Natural killer cell (primary cell): ENCODE results near the gene PRUNE2. TPM values are rescaled to one million over a fixed set of nuclear protein-coding genes. Genes with fewer than 3 reads are reported as not detected.

Source experiments
- ATAC-seq, 3 donors: fragments of 150-1000 bp in 2 of 3; fragments of 200-7000 bp in 1 of 3; cut with Tn5 transposase; 1 replicate in 1 of 3; 2 replicates in 2 of 3; pipeline ENCODE4 v1.10.0; 2021; ENCODE audit warnings: mild to moderate bottlenecking in 2 of 3, moderate library complexity in 2 of 3
- DNase-seq, 2 donors: peaks; one replicate each; pipeline versions ENCODE4 v3.0.0 to v3.0.0-alpha.2; 2013 to 2021; ENCODE audit warnings: mixed read lengths in 1 of 2
- H3K27ac ChIP-seq: one replicate; pipeline ENCODE4 v1.5.1; 2013; ENCODE audit warnings: mild to moderate bottlenecking, low read length
- H3K27me3 ChIP-seq: one replicate; pipeline ENCODE4 v1.6.1; 2013; ENCODE audit warnings: low read length; ENCODE audit not compliant: control insufficient read depth, insufficient read depth
- H3K36me3 ChIP-seq: one replicate; pipeline ENCODE4 v1.6.1; 2013; ENCODE audit warnings: low read length; ENCODE audit not compliant: control insufficient read depth, insufficient read depth
- H3K4me1 ChIP-seq: one replicate; pipeline ENCODE4 v1.6.1; 2013; ENCODE audit warnings: low read length; ENCODE audit not compliant: control insufficient read depth, insufficient read depth
- H3K4me3 ChIP-seq: one replicate; pipeline ENCODE4 v1.5.1; 2013; ENCODE audit warnings: low read length
- H3K9me3 ChIP-seq: one replicate; pipeline ENCODE4 v1.6.1; 2013; ENCODE audit warnings: low read length; ENCODE audit not compliant: control insufficient read depth, insufficient read depth
- H3K27ac Mint-ChIP-seq, 2 donors: one replicate each; pipeline ENCODE4 v1.8.0; 2022; ENCODE audit warnings: mild to moderate bottlenecking in 2 of 2, mixed read lengths in 2 of 2, moderate library complexity in 1 of 2
- H3K27me3 Mint-ChIP-seq, 2 donors: one replicate each; pipeline ENCODE4 v1.8.0; 2022; ENCODE audit warnings: low read depth in 2 of 2, mixed read lengths in 2 of 2
- H3K36me3 Mint-ChIP-seq: one replicate; pipeline ENCODE4 v1.8.0; 2022; ENCODE audit warnings: mixed read lengths
- H3K4me1 Mint-ChIP-seq, 2 donors: one replicate each; pipeline ENCODE4 v1.8.0; 2022; ENCODE audit warnings: mixed read lengths in 2 of 2
- H3K4me3 Mint-ChIP-seq: one replicate; pipeline ENCODE4 v1.8.0; 2022; ENCODE audit warnings: mild to moderate bottlenecking, moderate library complexity, mixed read lengths
- H3K9me3 Mint-ChIP-seq, 2 donors: one replicate each; pipeline ENCODE4 v1.8.0; 2022; ENCODE audit warnings: mixed read lengths in 2 of 2
- WGBS: methylation state at CpG from one replicate; pipeline ENCODE4 v1.1.7; 2013; ENCODE audit warnings: missing lambda C conversion rate; ENCODE audit not compliant: insufficient coverage; 5-methylcytosine and 5-hydroxymethylcytosine counted together
- intact Hi-C: fragments of 100-400 bp; cut with micrococcal nuclease; formaldehyde crosslinking; loops from one replicate; pipeline ENCODE4 v1.14.2; 2022
- total RNA-seq, 4 donors: library from RNA; stranded (reverse); fragments of 120-200 nt in 1 of 4; gene quantifications; one replicate each; pipeline versions ENCODE4 v1.2.3 to v1.2.4, GENCODE V29; 2013 to 2022
- TF ChIP-seq, protein P1 (sequence below): fragments of 200-600 bp; IDR thresholded peaks from one replicate; pipeline ENCODE4 v1.8.0; 2022; ENCODE audit warnings: antibody characterized with exemption

The PRUNE2 gene
- total RNA-seq, 3 donors from 2014 or later (not counting 1 experiment from before 2014, with no cell fraction given), result 0.43 to 0.45 TPM; not detected in 1

DNA sequence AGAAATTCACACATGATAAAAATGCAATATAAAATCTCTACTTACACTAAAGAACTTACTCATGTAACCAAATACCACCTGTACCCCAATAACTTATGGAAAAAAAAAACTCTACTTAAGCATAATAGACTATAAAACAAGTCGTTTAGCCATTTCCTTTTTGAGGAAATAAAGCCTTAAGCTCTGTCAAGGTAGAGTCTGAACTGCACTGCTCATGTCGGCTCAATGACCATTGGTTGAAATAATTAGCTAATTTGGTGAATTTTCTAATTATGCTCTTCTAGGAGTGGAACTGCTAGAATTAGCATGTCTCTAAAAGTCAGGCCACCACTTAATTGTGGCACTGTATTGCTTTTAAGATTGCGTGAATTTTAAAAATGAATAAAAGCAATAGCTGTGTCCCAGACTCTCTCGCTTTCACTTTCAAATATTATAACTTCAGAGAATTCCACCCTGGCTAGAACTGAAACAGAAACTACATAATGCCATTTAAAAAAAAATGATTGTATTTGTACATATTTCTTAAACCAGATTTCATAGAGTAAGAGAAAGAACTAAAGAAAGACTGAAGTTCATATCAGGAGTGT, 254.7 kb downstream of the PRUNE2 start:
- WGBS, result 4% methylated on average over 2 of the region's 4 CpGs
- intact Hi-C loops, result no loop called here

DNA sequence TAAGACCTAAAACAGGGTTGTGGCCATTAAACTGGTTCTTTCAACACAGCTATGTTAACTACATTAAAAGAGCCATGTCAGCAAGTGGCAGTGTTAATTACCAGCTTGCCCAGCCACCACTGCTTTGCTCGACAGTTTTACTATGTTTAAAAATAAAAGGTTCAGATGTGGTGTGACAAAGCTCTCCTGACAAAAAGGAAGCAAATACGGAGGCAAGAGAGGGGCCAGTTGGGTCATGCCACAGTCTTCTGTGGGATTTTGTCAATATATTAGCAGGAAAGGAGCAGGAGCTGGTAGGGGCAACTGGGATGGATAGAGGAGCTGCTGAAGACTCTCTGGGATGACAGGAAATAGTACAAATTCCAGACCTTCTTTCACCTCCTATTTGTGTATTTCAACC, 255.2 kb downstream of the PRUNE2 start:
- no peaks in the 10 kb centered on the region for H3K9me3 ChIP-seq
- TF ChIP-seq, protein P1, sequence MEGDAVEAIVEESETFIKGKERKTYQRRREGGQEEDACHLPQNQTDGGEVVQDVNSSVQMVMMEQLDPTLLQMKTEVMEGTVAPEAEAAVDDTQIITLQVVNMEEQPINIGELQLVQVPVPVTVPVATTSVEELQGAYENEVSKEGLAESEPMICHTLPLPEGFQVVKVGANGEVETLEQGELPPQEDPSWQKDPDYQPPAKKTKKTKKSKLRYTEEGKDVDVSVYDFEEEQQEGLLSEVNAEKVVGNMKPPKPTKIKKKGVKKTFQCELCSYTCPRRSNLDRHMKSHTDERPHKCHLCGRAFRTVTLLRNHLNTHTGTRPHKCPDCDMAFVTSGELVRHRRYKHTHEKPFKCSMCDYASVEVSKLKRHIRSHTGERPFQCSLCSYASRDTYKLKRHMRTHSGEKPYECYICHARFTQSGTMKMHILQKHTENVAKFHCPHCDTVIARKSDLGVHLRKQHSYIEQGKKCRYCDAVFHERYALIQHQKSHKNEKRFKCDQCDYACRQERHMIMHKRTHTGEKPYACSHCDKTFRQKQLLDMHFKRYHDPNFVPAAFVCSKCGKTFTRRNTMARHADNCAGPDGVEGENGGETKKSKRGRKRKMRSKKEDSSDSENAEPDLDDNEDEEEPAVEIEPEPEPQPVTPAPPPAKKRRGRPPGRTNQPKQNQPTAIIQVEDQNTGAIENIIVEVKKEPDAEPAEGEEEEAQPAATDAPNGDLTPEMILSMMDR, result no peak
- no peaks in the 10 kb centered on the region for H3K36me3 ChIP-seq
- intact Hi-C loops, result no loop called here
- H3K27ac ChIP-seq, result peak overlapping the region; percentile 51
- peaks cover 42 to 43% of the 10 kb centered on the region in 2 donors for H3K4me1 Mint-ChIP-seq
- WGBS, result 13% methylated on average over 2 of the region's 2 CpGs
- no peaks in the 10 kb centered on the region for H3K27me3 Mint-ChIP-seq
- no peaks in the 10 kb centered on the region for H3K27me3 ChIP-seq
- peaks cover 16% of the 10 kb centered on the region for H3K4me1 ChIP-seq
- no peak for ATAC-seq
- peak overlapping the region; percentile 89 for H3K4me3 Mint-ChIP-seq
- peak overlapping the region; percentile 85 to 92 for H3K27ac Mint-ChIP-seq
- H3K9me3 Mint-ChIP-seq, result no peaks in the 10 kb centered on the region
- no peaks in the 10 kb centered on the region for H3K36me3 Mint-ChIP-seq
- H3K4me3 ChIP-seq, result peak overlapping the region; percentile 27
- peak in 1 of 2 donors; percentile 9 for DNase-seq

More for the DNA sequence above, 254.7 kb downstream of the PRUNE2 start:
- DNase-seq (peak in 1 of 2 donors; percentile 36), ATAC-seq (peak; percentile 40 to 60 (median 44))
- Mint-ChIP-seq H3K36me3 (no peaks in the 10 kb centered on the region), H3K4me1 (peaks cover 48% of the 10 kb centered on the region in 2 donors), H3K27me3 (no peaks in the 10 kb centered on the region), H3K27ac (peak overlapping the region; percentile 85 to 92), H3K9me3 (no peaks in the 10 kb centered on the region), H3K4me3 (peak overlapping the region; percentile 89)
- H3K36me3 ChIP-seq, result no peaks in the 10 kb centered on the region
- TF ChIP-seq, protein P1, result no peak
- H3K9me3 ChIP-seq, result no peaks in the 10 kb centered on the region
- no peaks in the 10 kb centered on the region for H3K27me3 ChIP-seq
- peak overlapping the region; percentile 51 for H3K27ac ChIP-seq
- H3K4me3 ChIP-seq, result peak overlapping the region; percentile 27
- H3K4me1 ChIP-seq, result peaks cover 16% of the 10 kb centered on the region

DNA sequence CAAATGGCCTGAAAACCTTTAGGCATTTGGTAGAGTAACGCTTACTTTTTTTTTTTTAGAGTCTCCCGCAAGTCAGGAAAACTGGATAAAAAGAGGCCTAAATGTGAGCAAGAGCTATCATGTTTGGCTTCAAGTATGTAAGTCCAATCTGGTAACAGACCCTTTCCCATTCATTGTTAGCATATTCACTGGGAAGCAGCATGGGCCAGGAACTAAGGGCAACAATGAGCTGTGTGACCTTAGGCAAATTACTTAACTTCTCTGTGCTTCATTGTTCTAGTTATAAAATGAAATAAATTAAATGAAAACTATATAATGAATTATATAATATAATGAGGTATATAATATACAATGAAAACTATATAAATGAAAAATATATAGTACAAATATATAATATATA, 256.0 kb downstream of the PRUNE2 start:
- 95% methylated on average over 2 of the region's 2 CpGs for WGBS
- TF ChIP-seq, protein P1, result no peak
- ATAC-seq, result no peak
- no peaks in the 10 kb centered on the region for H3K27me3 ChIP-seq
- intact Hi-C loops, result no loop called here
- H3K4me3 ChIP-seq, result no peak overlapping the region
- no peaks in the 10 kb centered on the region for H3K9me3 ChIP-seq
- Mint-ChIP-seq H3K27me3 (no peaks in the 10 kb centered on the region), H3K4me3 (no peak overlapping the region), H3K9me3 (no peaks in the 10 kb centered on the region), H3K36me3 (no peaks in the 10 kb centered on the region), H3K27ac (no peak overlapping the region), H3K4me1 (peaks cover 34 to 35% of the 10 kb centered on the region in 2 donors)
- H3K36me3 ChIP-seq, result no peaks in the 10 kb centered on the region
- DNase-seq, result no peak
- H3K4me1 ChIP-seq, result peaks cover 14% of the 10 kb centered on the region
- no peak overlapping the region for H3K27ac ChIP-seq

DNA sequence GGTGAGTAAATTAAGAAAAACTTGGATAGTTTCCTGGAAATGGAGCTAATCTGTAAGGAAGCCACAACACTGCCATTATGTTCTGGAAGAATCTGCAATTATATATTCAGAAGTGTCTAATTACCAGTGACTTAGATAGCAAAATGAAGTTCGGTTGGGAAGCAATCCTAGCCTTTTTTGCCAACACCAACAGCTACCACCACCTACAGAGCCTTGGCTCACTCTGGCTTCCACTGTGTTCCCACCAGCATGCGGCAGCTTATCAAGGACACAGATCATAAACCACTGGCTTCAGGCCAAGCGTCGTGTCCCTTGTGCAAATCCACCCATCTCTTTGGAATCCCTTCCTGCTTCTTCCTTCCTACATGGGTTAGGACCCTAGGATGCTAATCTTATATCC, 259.7 kb downstream of the PRUNE2 start:
- ATAC-seq, result no peak
- Histone ChIP-seq H3K27me3 (no peaks in the 10 kb centered on the region), H3K4me1 (peaks cover 9% of the 10 kb centered on the region), H3K4me3 (no peak overlapping the region), H3K36me3 (no peaks in the 10 kb centered on the region), H3K9me3 (no peaks in the 10 kb centered on the region), H3K27ac (no peak overlapping the region)
- H3K4me1 Mint-ChIP-seq, result peaks cover 9 to 20% of the 10 kb centered on the region in 2 donors
- no peak overlapping the region for H3K27ac Mint-ChIP-seq
- TF ChIP-seq, protein P1, result no peak
- no peak for DNase-seq
- no peaks in the 10 kb centered on the region for H3K9me3 Mint-ChIP-seq
- no peaks in the 10 kb centered on the region for H3K27me3 Mint-ChIP-seq
- 92% methylated on average over 4 of the region's 4 CpGs for WGBS
- no peak overlapping the region for H3K4me3 Mint-ChIP-seq
- no peaks in the 10 kb centered on the region for H3K36me3 Mint-ChIP-seq
- intact Hi-C loops, result no loop called here
